NCI-H510A (cell line): ENCODE measurements around the gene GTF2F1.
"Not testable (repeated sequence)": the region's sequence is repeated elsewhere in the genome, so short reads cannot be mapped to it uniquely, and the experiment has no call there.

Experiments
- DNase-seq: peaks from one replicate; lab custom pipeline; 2025; lab: John Stamatoyannopoulos, UW

Gene GTF2F1

GRCh38 chr19:6384381-6384780 lies 8.6 kb downstream of the GTF2F1 start:
- DNase-seq, result no peak

GRCh38 chr19:6383188-6383587 lies 9.8 kb downstream of the GTF2F1 start:
- no peak for DNase-seq

- no peak for DNase-seq
Measured at GRCh38 chr19:6381030-6381750, 11.8 kb downstream of the GTF2F1 start.

GRCh38 chr19:6379744-6380143 lies 13.2 kb downstream of the GTF2F1 start:
- no peak for DNase-seq

- DNase-seq, result no peak
Measured at GRCh38 chr19:6378486-6378885, 14.5 kb downstream of the GTF2F1 start.

GRCh38 chr19:6378041-6378440 lies 14.9 kb downstream of the GTF2F1 start:
- no peak for DNase-seq

GRCh38 chr19:6376512-6377190 lies 16.3 kb downstream of the GTF2F1 start:
- DNase-seq, result no peak

- DNase-seq, result no peak
Measured at GRCh38 chr19:6375411-6376010, 17.5 kb downstream of the GTF2F1 start, which contains the start of gene PSPN. TSS of gene PSPN (minus strand) at chr19:6375933. CDS start at chr19:6375849, 84 bp downstream.

- no peak for DNase-seq
Measured at GRCh38 chr19:6374711-6375410, 18.1 kb downstream of the GTF2F1 start.

GRCh38 chr19:6374161-6374709 lies 18.7 kb downstream of the GTF2F1 start:
- no peak for DNase-seq

GRCh38 chr19:6373813-6374108 lies 19.2 kb downstream of the GTF2F1 start:
- DNase-seq, result no peak

- DNase-seq, result peak; percentile 91
Measured at GRCh38 chr19:6373096-6373812, 19.7 kb downstream of the GTF2F1 start.

GRCh38 chr19:6372594-6373095 lies 20.3 kb downstream of the GTF2F1 start, which contains the start of gene ALKBH7:
TSS of gene ALKBH7 (plus strand) at chr19:6372794. CDS start at chr19:6372821, 27 bp downstream.
- peak; percentile 98 for DNase-seq

GRCh38 chr19:6364353-6364752 lies 28.6 kb downstream of the GTF2F1 start:
- no peak for DNase-seq

GRCh38 chr19:6362351-6362801 lies 30.6 kb downstream of the GTF2F1 start:
- no peak for DNase-seq

GRCh38 chr19:6362027-6362350 lies 31.0 kb downstream of the GTF2F1 start:
- no peak for DNase-seq

- not testable (repeated sequence) for DNase-seq
Measured at GRCh38 chr19:6360857-6361216, 32.1 kb downstream of the GTF2F1 start.

- DNase-seq, result not testable (repeated sequence)
Measured at GRCh38 chr19:6360445-6360844, 32.5 kb downstream of the GTF2F1 start.

GRCh38 chr19:6359568-6360341 lies 33.2 kb downstream of the GTF2F1 start:
- no peak for DNase-seq

GRCh38 chr19:6358003-6358402 lies 35.0 kb downstream of the GTF2F1 start:
- no peak for DNase-seq

- DNase-seq, result no peak
Measured at GRCh38 chr19:6357174-6357573, 35.8 kb downstream of the GTF2F1 start.
